ENCODE data around the gene EFNB3. TPM values are rescaled to one million over a fixed set of nuclear protein-coding genes. Genes with fewer than 3 reads are reported as not detected.

Gene EFNB3
- total and polyA plus RNA-seq, 8 donors: 0.37 to 5.4 (median 0.98) TPM

- TF ChIP-seq CTCF (IDR thresholded peaks at IDR 0.05): no peak
- ATAC-seq: no peak
- no peaks in the 10 kb centered on the region for H3K9me3 ChIP-seq
- peaks cover 4 to 22% (median 18%) of the 10 kb centered on the region in 3 donors for H3K36me3 ChIP-seq
- intact Hi-C loops (cut with DNase I): no loop called here
- WGBS, 2 donors: 94 to 97% methylated on average over 7 of the region's 7 CpGs
- no peaks in the 10 kb centered on the region for H3K4me1 ChIP-seq
- no peak for DNase-seq
- no peak for FAIRE-seq
- H3K27ac ChIP-seq: no peak overlapping the region
- no peaks in the 10 kb centered on the region for H3K27me3 ChIP-seq
- no peak overlapping the region for H3K4me3 ChIP-seq
These were observed 36.5 kb upstream of the EFNB3 start for GRCh38 chr17:7668482-7668881.

- peaks cover 8 to 45% (median 32%) of the 10 kb centered on the region in 3 donors for H3K36me3 ChIP-seq
- H3K27ac ChIP-seq: no peak overlapping the region
- no peak overlapping the region for H3K4me3 ChIP-seq
- no peaks in the 10 kb centered on the region for H3K27me3 ChIP-seq
- DNase-seq (peak in 1 of 6 donors; percentile 40), ATAC-seq (peak in 1 of 4 donors; percentile 33), FAIRE-seq (no peak)
- H3K9me3 ChIP-seq: no peaks in the 10 kb centered on the region
- no peaks in the 10 kb centered on the region for H3K4me1 ChIP-seq
- no peak for TF ChIP-seq CTCF (IDR thresholded peaks at IDR 0.05)
- intact Hi-C loops (cut with DNase I): loop anchor here in 1 of 3 donors (10.0 kb wide), 1 partner anchor 158 kb away; no protein-coding TSS in a partner anchor
- WGBS, 2 donors: 82% methylated on average over 2 of the region's 2 CpGs
These were observed 31.8 kb upstream of the EFNB3 start for GRCh38 chr17:7673239-7673638.

- Histone ChIP-seq H3K36me3 (peaks cover 8 to 44% (median 25%) of the 10 kb centered on the region in 3 donors), H3K4me3 (no peak overlapping the region), H3K27me3 (no peaks in the 10 kb centered on the region), H3K27ac (no peak overlapping the region), H3K9me3 (no peaks in the 10 kb centered on the region), H3K4me1 (no peaks in the 10 kb centered on the region)
- intact Hi-C loops (cut with DNase I): loop anchor here in 1 of 3 donors (10.0 kb wide), 1 partner anchor 160 kb away; no protein-coding TSS in a partner anchor
- no peak for TF ChIP-seq CTCF (IDR thresholded peaks at IDR 0.05)
- no peak for FAIRE-seq
- DNase-seq: no peak
- WGBS, 2 donors: 89 to 90% methylated on average over 14 of the region's 14 CpGs
- no peak for ATAC-seq
These were observed 30.1 kb upstream of the EFNB3 start for GRCh38 chr17:7674934-7675333.

GRCh38 chr17:7676533-7676932, 28.5 kb upstream of the EFNB3 start:
- intact Hi-C loops (cut with DNase I): loop anchor here in 1 of 3 donors (10.0 kb wide), 1 partner anchor 162 kb away; no protein-coding TSS in a partner anchor
- H3K27me3 ChIP-seq: no peaks in the 10 kb centered on the region
- no peak overlapping the region for H3K4me3 ChIP-seq
- WGBS, 2 donors: 83 to 85% methylated on average over 5 of the region's 5 CpGs
- no peaks in the 10 kb centered on the region for H3K4me1 ChIP-seq
- no peaks in the 10 kb centered on the region for H3K9me3 ChIP-seq
- no peak overlapping the region for H3K27ac ChIP-seq
- FAIRE-seq (no peak), DNase-seq (no peak), ATAC-seq (no peak)
- H3K36me3 ChIP-seq: peaks cover 8 to 34% (median 19%) of the 10 kb centered on the region in 3 donors
- TF ChIP-seq CTCF (IDR thresholded peaks at IDR 0.05): no peak

GRCh38 chr17:7677388-7678067, 27.5 kb upstream of the EFNB3 start:
- Histone ChIP-seq H3K27me3 (no peaks in the 10 kb centered on the region), H3K27ac (no peak overlapping the region), H3K36me3 (peaks cover 8 to 30% (median 19%) of the 10 kb centered on the region in 3 donors), H3K4me1 (no peaks in the 10 kb centered on the region), H3K9me3 (no peaks in the 10 kb centered on the region), H3K4me3 (no peak overlapping the region)
- TF ChIP-seq CTCF (IDR thresholded peaks at IDR 0.05): no peak
- WGBS, 2 donors: 85% methylated on average over 10 of the region's 10 CpGs
- DNase-seq (no peak), ATAC-seq (no peak), FAIRE-seq (no peak)
- intact Hi-C loops (cut with DNase I): loop anchor here in 1 of 3 donors (10.0 kb wide), 1 partner anchor 163 kb away; no protein-coding TSS in a partner anchor
